ENCODE results near the gene PCARE.

PCARE gene

DNA sequence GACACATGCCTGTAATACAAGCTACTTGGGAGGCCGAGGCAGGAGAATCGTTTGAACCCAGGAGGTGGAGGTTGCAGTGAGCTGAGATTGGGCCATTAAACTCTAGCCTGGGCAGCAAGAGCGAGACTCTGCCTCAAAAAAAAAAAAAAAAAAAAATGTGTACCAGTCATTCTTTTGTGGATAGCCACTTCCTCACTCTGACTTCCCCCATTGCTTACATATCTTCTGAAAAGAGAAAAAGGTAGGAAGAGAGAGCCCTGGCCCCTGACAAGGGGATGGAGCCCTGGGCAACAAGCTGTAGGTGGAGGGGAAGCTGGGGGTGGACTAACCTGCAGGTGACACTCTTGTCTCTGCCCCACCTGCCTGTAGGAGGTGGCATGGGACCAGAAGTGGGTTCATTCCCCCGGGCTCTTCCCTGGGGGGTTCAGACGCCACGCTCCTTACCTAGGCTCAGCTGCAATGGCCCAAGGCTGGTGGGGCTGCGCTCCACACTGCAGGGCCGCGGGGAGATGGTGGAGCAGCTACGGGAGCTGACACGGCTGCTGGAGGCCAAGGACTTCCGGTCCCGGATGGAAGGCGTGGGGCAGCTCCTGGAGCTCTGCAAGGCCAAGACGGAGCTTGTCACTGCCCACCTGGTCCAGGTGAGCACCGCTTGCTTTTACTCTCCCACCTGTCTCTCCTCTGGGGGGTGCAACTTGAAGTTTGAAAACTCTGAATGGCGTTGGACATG is 39.1 kb downstream of the PCARE start:
- Histone ChIP-seq H3K27me3 (ENCODE audit: control insufficient read depth, insufficient read depth, low read length) (no peaks in the 10 kb centered on the region), H3K4me3 (ENCODE audit: low read depth, low read length) (no peak overlapping the region), H3K9ac (ENCODE audit: low read length) (no peak overlapping the region), H3K9me3 (ENCODE audit: control insufficient read depth, insufficient read depth, low read depth, low read length) (no peaks in the 10 kb centered on the region), H3K4me1 (ENCODE audit: control insufficient read depth, insufficient read depth, low read length) (peaks cover 12% of the 10 kb centered on the region), H3K27ac (ENCODE audit: low read depth, low read length) (no peak overlapping the region), H3K36me3 (ENCODE audit: control insufficient read depth, insufficient read depth, low read length) (no peaks in the 10 kb centered on the region)

DNA sequence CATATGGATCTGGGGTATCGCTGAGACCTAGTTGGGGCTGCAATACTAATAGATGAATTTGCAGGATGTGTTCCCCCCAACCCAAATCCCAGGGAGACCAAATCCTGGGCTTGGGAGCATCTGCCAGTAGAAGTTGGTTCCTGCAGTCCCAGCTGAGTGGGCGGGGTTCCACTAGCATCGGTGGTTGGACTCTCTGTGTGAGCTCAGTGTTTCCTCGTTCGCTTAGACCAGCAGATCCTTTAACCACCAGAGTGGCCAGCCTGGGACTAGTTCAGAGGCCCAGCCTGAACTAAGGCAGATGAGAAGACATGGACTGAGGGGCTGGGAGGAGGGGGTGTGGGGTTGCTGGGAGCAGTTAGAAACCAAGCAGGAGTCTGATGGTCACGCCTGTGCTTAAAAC is 40.7 kb downstream of the PCARE start:
- H3K36me3 ChIP-seq (ENCODE audit: control insufficient read depth, insufficient read depth, low read length): no peaks in the 10 kb centered on the region
- no peak overlapping the region for H3K9ac ChIP-seq (ENCODE audit: low read length)
- no peaks in the 10 kb centered on the region for H3K9me3 ChIP-seq (ENCODE audit: control insufficient read depth, insufficient read depth, low read depth, low read length)
- no peak overlapping the region for H3K4me3 ChIP-seq (ENCODE audit: low read depth, low read length)
- no peak overlapping the region for H3K27ac ChIP-seq (ENCODE audit: low read depth, low read length)
- H3K4me1 ChIP-seq (ENCODE audit: control insufficient read depth, insufficient read depth, low read length): peaks cover 12% of the 10 kb centered on the region
- no peaks in the 10 kb centered on the region for H3K27me3 ChIP-seq (ENCODE audit: control insufficient read depth, insufficient read depth, low read length)

DNA sequence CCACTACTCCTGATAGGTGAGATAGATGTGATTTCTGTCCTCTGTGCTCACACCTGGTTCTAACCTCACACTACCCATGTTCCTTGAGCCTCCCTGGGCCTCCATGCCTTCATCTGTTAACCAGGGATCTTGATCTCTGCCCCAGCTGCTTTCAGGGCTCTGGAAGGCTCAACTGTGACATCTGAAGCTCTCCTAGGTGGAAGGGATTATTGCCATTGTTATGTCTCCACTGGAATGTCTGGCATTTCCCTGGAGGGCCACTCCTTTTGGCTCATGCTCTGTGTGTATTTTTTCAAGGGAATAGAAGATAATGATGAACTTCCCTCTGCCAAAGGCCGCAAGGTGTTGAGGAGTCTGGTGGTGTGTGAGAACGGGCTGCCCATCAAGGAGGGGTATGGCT is 41.2 kb downstream of the PCARE start:
- Histone ChIP-seq H3K36me3 (ENCODE audit: control insufficient read depth, insufficient read depth, low read length) (no peaks in the 10 kb centered on the region), H3K4me3 (ENCODE audit: low read depth, low read length) (no peak overlapping the region), H3K4me1 (ENCODE audit: control insufficient read depth, insufficient read depth, low read length) (peaks cover 12% of the 10 kb centered on the region), H3K9ac (ENCODE audit: low read length) (no peak overlapping the region), H3K27ac (ENCODE audit: low read depth, low read length) (no peak overlapping the region), H3K27me3 (ENCODE audit: control insufficient read depth, insufficient read depth, low read length) (no peaks in the 10 kb centered on the region), H3K9me3 (ENCODE audit: control insufficient read depth, insufficient read depth, low read depth, low read length) (no peaks in the 10 kb centered on the region)

DNA sequence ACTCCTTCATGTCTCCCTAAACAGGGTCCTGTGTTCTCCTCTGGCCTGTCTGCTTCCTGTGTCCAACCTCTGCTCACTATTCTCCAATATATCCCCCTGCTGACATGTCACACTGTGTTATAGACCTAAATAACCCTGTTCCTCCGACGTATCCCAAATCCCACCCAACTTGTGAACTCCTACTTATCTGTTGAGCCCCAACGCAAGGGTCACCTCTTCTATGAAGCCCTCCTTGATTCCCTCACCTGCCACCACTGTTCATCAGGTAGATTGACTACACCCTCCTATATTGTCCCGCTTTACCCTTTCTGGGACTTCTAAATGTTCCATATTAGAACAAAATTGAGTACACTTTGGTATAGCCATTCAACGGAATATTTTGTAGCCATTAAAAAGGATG is 42.1 kb downstream of the PCARE start:
- no peaks in the 10 kb centered on the region for H3K9me3 ChIP-seq (ENCODE audit: control insufficient read depth, insufficient read depth, low read depth, low read length)
- H3K27me3 ChIP-seq (ENCODE audit: control insufficient read depth, insufficient read depth, low read length): no peaks in the 10 kb centered on the region
- H3K9ac ChIP-seq (ENCODE audit: low read length): no peak overlapping the region
- no peak overlapping the region for H3K27ac ChIP-seq (ENCODE audit: low read depth, low read length)
- no peak overlapping the region for H3K4me3 ChIP-seq (ENCODE audit: low read depth, low read length)
- H3K36me3 ChIP-seq (ENCODE audit: control insufficient read depth, insufficient read depth, low read length): no peaks in the 10 kb centered on the region
- peaks cover 12% of the 10 kb centered on the region for H3K4me1 ChIP-seq (ENCODE audit: control insufficient read depth, insufficient read depth, low read length)

DNA sequence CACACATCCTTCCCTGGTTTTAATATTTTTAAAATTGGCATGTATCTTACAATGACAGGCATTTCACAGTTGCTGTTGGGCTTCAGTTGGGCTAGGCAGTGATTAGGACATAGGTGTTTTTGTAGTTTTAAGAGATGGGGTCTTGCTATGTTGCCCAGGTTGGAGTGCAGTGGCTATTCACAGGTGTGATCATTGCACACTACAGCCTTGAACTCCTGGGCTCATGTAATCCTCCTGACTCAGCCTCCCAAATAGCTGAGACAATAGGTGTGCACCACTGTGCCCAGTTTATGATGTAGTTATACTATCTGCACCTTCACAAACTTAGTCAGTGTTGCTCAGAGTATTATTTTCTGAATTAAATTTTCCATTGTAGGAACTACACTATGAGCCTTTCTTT is 43.3 kb downstream of the PCARE start:
- peaks cover 12% of the 10 kb centered on the region for H3K4me1 ChIP-seq (ENCODE audit: control insufficient read depth, insufficient read depth, low read length)
- no peak overlapping the region for H3K4me3 ChIP-seq (ENCODE audit: low read depth, low read length)
- H3K36me3 ChIP-seq (ENCODE audit: control insufficient read depth, insufficient read depth, low read length): no peaks in the 10 kb centered on the region
- no peak overlapping the region for H3K27ac ChIP-seq (ENCODE audit: low read depth, low read length)
- H3K9me3 ChIP-seq (ENCODE audit: control insufficient read depth, insufficient read depth, low read depth, low read length): no peaks in the 10 kb centered on the region
- no peaks in the 10 kb centered on the region for H3K27me3 ChIP-seq (ENCODE audit: control insufficient read depth, insufficient read depth, low read length)
- H3K9ac ChIP-seq (ENCODE audit: low read length): no peak overlapping the region

DNA sequence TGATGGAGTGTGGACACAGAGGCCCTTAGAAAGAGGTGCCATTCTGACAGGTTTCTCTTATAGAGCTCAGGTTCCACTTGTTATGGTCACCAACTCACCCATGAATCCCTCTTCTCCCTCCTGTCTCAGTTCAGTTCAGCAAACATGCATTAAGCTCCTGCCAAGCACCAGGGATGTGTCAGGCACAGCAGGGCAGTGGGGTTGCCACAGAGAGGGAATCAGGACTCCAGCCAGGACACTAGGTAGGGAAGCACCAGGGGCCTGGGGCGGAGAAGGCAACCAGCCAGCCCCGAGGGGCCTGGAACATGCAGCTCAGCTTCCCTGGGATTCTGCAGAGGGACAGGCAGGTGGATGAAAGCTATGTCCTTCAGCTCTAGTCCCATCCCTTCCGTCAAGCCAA is 48.6 kb downstream of the PCARE start:
- no peak overlapping the region for H3K9ac ChIP-seq (ENCODE audit: low read length)
- no peaks in the 10 kb centered on the region for H3K36me3 ChIP-seq (ENCODE audit: control insufficient read depth, insufficient read depth, low read length)
- H3K27me3 ChIP-seq (ENCODE audit: control insufficient read depth, insufficient read depth, low read length): no peaks in the 10 kb centered on the region
- H3K9me3 ChIP-seq (ENCODE audit: control insufficient read depth, insufficient read depth, low read depth, low read length): no peaks in the 10 kb centered on the region
- H3K4me3 ChIP-seq (ENCODE audit: low read depth, low read length): no peak overlapping the region
- H3K4me1 ChIP-seq (ENCODE audit: control insufficient read depth, insufficient read depth, low read length): peaks cover 7% of the 10 kb centered on the region; the same call in 1 of the 2 replicates
- H3K27ac ChIP-seq (ENCODE audit: low read depth, low read length): no peak overlapping the region

DNA sequence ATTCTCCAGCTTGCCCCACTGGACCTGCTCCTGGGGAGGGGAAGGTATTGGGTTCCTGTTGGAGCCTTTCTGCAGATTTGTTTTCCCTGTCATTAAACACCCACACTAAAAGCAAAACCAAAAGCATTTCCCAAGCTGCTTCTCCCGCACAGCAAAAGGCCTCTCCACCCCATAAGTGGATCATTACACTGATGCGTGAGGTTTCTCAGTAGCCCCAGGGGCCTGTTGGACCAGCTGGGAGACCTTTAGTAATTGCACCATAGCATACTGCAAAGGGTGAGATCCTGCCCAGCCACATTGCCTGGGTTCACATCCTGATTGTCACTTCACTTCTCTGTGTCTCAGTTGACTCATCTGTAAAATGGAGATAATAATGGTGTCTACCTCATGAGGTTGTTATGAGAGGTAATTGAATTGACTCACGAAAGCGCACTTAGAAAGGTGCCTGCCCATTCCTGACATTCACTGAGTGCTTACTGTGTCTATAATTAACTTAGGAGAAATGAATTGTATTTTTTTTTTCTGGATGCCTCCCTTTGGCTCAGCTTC is 49.4 kb downstream of the PCARE start:
- Histone ChIP-seq H3K36me3 (ENCODE audit: control insufficient read depth, insufficient read depth, low read length) (no peaks in the 10 kb centered on the region), H3K9me3 (ENCODE audit: control insufficient read depth, insufficient read depth, low read depth, low read length) (no peaks in the 10 kb centered on the region), H3K27me3 (ENCODE audit: control insufficient read depth, insufficient read depth, low read length) (no peaks in the 10 kb centered on the region), H3K27ac (ENCODE audit: low read depth, low read length) (no peak overlapping the region), H3K9ac (ENCODE audit: low read length) (no peak overlapping the region), H3K4me3 (ENCODE audit: low read depth, low read length) (no peak overlapping the region), H3K4me1 (ENCODE audit: control insufficient read depth, insufficient read depth, low read length) (peaks cover 7% of the 10 kb centered on the region; the same call in 1 of the 2 replicates)

DNA sequence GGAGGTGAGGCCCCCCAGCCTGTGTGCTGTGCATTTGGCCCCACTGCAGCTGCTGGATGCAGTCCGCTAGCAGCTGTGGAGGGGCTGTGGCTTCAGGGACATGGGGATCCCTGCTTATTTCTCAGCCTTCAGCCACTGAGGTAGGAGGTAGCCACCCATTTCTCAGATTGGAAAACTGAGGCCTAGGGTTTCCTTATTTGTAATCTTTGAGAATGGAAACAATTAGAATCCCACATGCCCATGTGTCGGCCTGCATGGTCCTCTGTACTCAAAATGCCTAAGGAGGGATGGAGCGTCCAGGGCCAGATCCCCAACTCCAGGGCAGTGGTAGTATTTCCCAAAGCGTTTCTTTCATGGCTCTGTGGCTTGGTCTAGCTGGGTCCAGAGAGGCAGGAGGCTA is 51.1 kb downstream of the PCARE start:
- Histone ChIP-seq H3K27ac (ENCODE audit: low read depth, low read length) (no peak overlapping the region), H3K9me3 (ENCODE audit: control insufficient read depth, insufficient read depth, low read depth, low read length) (no peaks in the 10 kb centered on the region), H3K27me3 (ENCODE audit: control insufficient read depth, insufficient read depth, low read length) (no peaks in the 10 kb centered on the region), H3K9ac (ENCODE audit: low read length) (no peak overlapping the region), H3K4me3 (ENCODE audit: low read depth, low read length) (no peak overlapping the region), H3K36me3 (ENCODE audit: control insufficient read depth, insufficient read depth, low read length) (no peaks in the 10 kb centered on the region), H3K4me1 (ENCODE audit: control insufficient read depth, insufficient read depth, low read length) (peaks cover 7% of the 10 kb centered on the region; the same call in 1 of the 2 replicates)

DNA sequence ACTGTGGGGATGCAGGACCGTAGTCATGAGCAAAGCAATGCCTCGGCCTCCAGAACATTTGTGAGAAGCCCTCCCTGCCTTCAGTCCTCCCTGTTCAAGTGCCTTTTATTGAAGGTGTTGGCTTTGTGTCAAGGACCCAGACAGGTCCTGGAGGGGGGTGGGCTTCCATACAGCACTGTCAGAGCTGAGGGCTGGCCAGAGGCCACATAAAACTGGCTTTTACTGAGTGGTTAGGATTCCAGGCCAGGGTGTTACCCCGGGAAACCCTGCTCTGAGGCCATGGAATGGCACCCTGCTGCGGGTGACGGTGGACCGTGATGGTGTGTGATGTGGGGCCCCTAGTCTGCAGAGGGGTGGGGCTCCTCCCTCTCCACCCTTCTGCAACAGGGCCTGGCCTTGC is 51.6 kb downstream of the PCARE start:
- H3K4me3 ChIP-seq (ENCODE audit: low read depth, low read length): no peak overlapping the region
- H3K36me3 ChIP-seq (ENCODE audit: control insufficient read depth, insufficient read depth, low read length): no peaks in the 10 kb centered on the region
- H3K9me3 ChIP-seq (ENCODE audit: control insufficient read depth, insufficient read depth, low read depth, low read length): no peaks in the 10 kb centered on the region
- no peak overlapping the region for H3K27ac ChIP-seq (ENCODE audit: low read depth, low read length)
- H3K4me1 ChIP-seq (ENCODE audit: control insufficient read depth, insufficient read depth, low read length): peaks cover 7% of the 10 kb centered on the region; the same call in 1 of the 2 replicates
- H3K9ac ChIP-seq (ENCODE audit: low read length): no peak overlapping the region
- H3K27me3 ChIP-seq (ENCODE audit: control insufficient read depth, insufficient read depth, low read length): no peaks in the 10 kb centered on the region

DNA sequence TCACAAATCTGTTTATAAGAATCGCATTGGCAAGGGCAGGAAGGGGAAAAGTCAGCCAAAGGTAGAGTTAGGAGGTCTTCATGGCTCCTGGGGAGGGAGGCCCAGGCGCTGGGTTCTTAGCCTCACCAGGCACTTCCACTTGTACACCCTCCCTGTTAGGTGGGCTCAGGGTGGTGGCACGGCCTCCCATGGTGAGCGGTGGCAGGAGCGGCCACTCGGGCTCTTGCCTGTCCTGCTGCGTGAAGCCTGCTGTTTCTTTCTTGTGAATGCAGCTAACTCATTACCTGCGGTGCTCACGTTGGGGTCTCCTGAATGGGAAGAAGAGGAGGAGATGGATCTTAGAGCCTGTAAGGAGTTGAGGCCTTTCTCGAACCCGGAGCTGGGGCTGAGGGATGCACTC is 52.4 kb downstream of the PCARE start:
- no peaks in the 10 kb centered on the region for H3K27me3 ChIP-seq (ENCODE audit: control insufficient read depth, insufficient read depth, low read length)
- H3K36me3 ChIP-seq (ENCODE audit: control insufficient read depth, insufficient read depth, low read length): no peaks in the 10 kb centered on the region
- H3K9me3 ChIP-seq (ENCODE audit: control insufficient read depth, insufficient read depth, low read depth, low read length): no peaks in the 10 kb centered on the region
- no peak overlapping the region for H3K27ac ChIP-seq (ENCODE audit: low read depth, low read length)
- no peak overlapping the region for H3K4me3 ChIP-seq (ENCODE audit: low read depth, low read length)
- peaks cover 7% of the 10 kb centered on the region; the same call in 1 of the 2 replicates for H3K4me1 ChIP-seq (ENCODE audit: control insufficient read depth, insufficient read depth, low read length)
- no peak overlapping the region for H3K9ac ChIP-seq (ENCODE audit: low read length)

DNA sequence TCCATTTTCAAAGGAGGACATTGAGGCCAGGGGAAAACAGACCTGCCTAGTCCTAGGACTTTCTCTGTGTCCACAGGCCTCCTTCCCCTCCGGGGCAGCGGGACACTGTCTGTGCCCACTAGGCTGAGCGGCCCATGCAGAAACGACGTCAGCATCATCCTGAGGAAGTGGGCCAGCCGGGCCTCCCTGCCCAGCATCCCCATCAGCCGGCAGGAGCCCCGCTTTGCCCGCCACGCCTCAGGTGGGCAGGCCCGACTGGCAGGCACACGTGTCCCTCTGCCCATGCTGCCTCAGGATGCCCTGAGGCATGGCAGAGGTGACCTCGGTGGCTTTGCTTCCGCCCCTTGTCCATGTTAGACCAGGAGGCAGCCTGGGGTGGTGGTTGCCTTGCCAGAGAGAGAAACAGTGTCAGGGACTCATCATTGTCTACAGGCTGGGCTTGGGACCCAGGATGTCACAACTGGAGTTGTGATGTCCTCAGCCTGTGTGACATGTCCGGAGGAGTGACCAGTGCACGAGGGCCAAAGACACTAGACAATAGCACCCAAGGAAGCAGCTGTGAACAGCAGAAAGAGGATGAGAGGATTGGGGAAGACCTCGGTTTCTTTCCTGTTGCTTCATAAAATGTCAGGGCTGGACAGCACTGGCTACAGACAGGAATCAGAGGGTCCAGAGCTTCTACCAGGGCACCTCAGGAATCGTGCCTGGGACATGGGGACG is 56.4 kb downstream of the PCARE start:
- H3K4me3 ChIP-seq (ENCODE audit: low read depth, low read length): no peak overlapping the region
- no peaks in the 10 kb centered on the region for H3K27me3 ChIP-seq (ENCODE audit: control insufficient read depth, insufficient read depth, low read length)
- H3K9ac ChIP-seq (ENCODE audit: low read length): no peak overlapping the region
- H3K9me3 ChIP-seq (ENCODE audit: control insufficient read depth, insufficient read depth, low read depth, low read length): no peaks in the 10 kb centered on the region
- H3K27ac ChIP-seq (ENCODE audit: low read depth, low read length): no peak overlapping the region
- H3K36me3 ChIP-seq (ENCODE audit: control insufficient read depth, insufficient read depth, low read length): no peaks in the 10 kb centered on the region
- peaks cover 11% of the 10 kb centered on the region; the same call in 1 of the 2 replicates for H3K4me1 ChIP-seq (ENCODE audit: control insufficient read depth, insufficient read depth, low read length)
